ENCODE measurements around the gene ITPK1. TPM values are rescaled to one million over a fixed set of nuclear protein-coding genes. Genes with fewer than 3 reads are reported as not detected.

The ITPK1 gene
- total RNA-seq, 1 experiment from 2014 or later: 60.1 TPM

GRCh38 chr14:92939699-92940098, 176.0 kb downstream of the ITPK1 start:
- no TSS peak for BruUV-seq (replicated peaks)
- no peaks in the 10 kb centered on the region for H3K27me3 Mint-ChIP-seq (ENCODE audit: insufficient read depth, unreplicated experiment)
- intact Hi-C loops (cut with micrococcal nuclease; ENCODE audit: unreplicated experiment): no loop called here

DNA sequence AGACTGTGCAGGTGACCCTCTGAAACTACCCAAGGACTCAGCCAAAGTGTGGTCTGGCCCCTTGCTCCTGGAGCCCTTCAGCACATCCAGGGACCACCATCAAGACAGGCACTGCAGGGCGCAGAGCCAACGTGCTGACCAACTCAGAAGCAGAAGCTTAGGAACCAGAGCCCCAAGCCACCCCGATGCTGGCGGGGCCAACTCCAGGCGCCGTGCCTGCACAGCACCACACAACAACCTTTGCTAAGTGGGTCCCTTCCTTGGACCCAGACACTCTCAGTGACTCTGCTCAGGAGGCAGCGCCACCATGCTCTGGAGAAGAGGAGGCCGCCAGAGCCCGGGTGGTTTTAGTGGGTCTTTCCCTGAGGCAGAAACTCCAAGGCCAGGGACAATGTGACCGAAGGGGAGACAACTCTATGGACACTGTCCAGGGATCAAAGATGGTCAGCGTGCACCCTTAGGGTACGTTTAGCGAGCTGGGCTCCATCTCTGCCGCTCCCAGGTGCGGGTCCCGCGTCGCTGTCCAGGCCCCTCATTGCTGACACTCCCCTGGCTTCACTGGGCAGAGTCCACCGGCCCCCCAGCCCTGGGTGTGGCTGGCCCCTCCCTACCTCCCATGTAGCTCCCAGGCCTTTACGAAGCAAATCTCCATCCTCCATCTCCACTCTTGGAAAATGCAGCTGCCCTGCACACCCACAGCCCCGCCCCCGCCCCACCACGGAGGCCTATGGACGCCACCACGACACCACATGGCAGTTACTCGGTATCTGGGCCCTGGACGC, 176.6 kb downstream of the ITPK1 start:
- Histone ChIP-seq H3K4me3 (ENCODE audit: low read depth, low read length) (no peak overlapping the region), H3K9me3 (no peaks in the 10 kb centered on the region), H3K4me1 (no peaks in the 10 kb centered on the region), H3K36me3 (ENCODE audit: control insufficient read depth, insufficient read depth, low read length) (no peaks in the 10 kb centered on the region), H3K27me3 (replicated peaks; ENCODE audit: control insufficient read depth, insufficient read depth, low read length) (no peaks in the 10 kb centered on the region)
- Mint-ChIP-seq H3K4me3 (ENCODE audit: unreplicated experiment) (no peak overlapping the region), H3K36me3 (ENCODE audit: insufficient read depth, unreplicated experiment) (peaks cover 9% of the 10 kb centered on the region), H3K4me1 (ENCODE audit: low read depth, unreplicated experiment) (no peaks in the 10 kb centered on the region), H3K9me3 (ENCODE audit: unreplicated experiment) (no peaks in the 10 kb centered on the region), H3K27ac (ENCODE audit: unreplicated experiment) (no peak overlapping the region), H3K27me3 (ENCODE audit: insufficient read depth, unreplicated experiment) (no peaks in the 10 kb centered on the region)
- ChIA-PET CTCF (interaction anchor here (0.7 kb wide), 1 partner anchor 112 kb away, joined by 6 read pairs; no protein-coding TSS in a partner anchor), POLR2A (no interaction called here)
- intact Hi-C loops (cut with micrococcal nuclease; ENCODE audit: unreplicated experiment): no loop called here
- TF ChIP-seq, protein P1, sequence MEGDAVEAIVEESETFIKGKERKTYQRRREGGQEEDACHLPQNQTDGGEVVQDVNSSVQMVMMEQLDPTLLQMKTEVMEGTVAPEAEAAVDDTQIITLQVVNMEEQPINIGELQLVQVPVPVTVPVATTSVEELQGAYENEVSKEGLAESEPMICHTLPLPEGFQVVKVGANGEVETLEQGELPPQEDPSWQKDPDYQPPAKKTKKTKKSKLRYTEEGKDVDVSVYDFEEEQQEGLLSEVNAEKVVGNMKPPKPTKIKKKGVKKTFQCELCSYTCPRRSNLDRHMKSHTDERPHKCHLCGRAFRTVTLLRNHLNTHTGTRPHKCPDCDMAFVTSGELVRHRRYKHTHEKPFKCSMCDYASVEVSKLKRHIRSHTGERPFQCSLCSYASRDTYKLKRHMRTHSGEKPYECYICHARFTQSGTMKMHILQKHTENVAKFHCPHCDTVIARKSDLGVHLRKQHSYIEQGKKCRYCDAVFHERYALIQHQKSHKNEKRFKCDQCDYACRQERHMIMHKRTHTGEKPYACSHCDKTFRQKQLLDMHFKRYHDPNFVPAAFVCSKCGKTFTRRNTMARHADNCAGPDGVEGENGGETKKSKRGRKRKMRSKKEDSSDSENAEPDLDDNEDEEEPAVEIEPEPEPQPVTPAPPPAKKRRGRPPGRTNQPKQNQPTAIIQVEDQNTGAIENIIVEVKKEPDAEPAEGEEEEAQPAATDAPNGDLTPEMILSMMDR (IDR thresholded peaks at IDR 0.05; ENCODE audit: insufficient read depth in 1 of 2, low read depth in 1 of 2, low read length in 1 of 2, severe bottlenecking in 1 of 2, unreplicated experiment in 1 of 2): no peak
- no peak for DNase-seq
- BruUV-seq (replicated peaks): no TSS peak

More at GRCh38 chr14:92939699-92940098, 176.0 kb downstream of the ITPK1 start:
- TF ChIP-seq, protein P1 (IDR thresholded peaks at IDR 0.05; ENCODE audit: insufficient read depth in 1 of 2, low read depth in 1 of 2, low read length in 1 of 2, severe bottlenecking in 1 of 2, unreplicated experiment in 1 of 2): no peak
- Mint-ChIP-seq H3K4me1 (ENCODE audit: low read depth, unreplicated experiment) (no peaks in the 10 kb centered on the region), H3K4me3 (ENCODE audit: unreplicated experiment) (no peak overlapping the region), H3K9me3 (ENCODE audit: unreplicated experiment) (no peaks in the 10 kb centered on the region), H3K36me3 (ENCODE audit: insufficient read depth, unreplicated experiment) (peaks cover 8% of the 10 kb centered on the region), H3K27ac (ENCODE audit: unreplicated experiment) (no peak overlapping the region)
- no peaks in the 10 kb centered on the region for H3K36me3 ChIP-seq (ENCODE audit: control insufficient read depth, insufficient read depth, low read length)
- no peaks in the 10 kb centered on the region for H3K9me3 ChIP-seq
- CTCF ChIA-PET: interaction anchor here (0.7 kb wide), 1 partner anchor 113 kb away, joined by 6 read pairs; no protein-coding TSS in a partner anchor
- POLR2A ChIA-PET: no interaction called here
- DNase-seq: no peak
- H3K27me3 ChIP-seq (replicated peaks; ENCODE audit: control insufficient read depth, insufficient read depth, low read length): no peaks in the 10 kb centered on the region
- H3K4me3 ChIP-seq (ENCODE audit: low read depth, low read length): no peak overlapping the region
- H3K4me1 ChIP-seq: no peaks in the 10 kb centered on the region

DNA sequence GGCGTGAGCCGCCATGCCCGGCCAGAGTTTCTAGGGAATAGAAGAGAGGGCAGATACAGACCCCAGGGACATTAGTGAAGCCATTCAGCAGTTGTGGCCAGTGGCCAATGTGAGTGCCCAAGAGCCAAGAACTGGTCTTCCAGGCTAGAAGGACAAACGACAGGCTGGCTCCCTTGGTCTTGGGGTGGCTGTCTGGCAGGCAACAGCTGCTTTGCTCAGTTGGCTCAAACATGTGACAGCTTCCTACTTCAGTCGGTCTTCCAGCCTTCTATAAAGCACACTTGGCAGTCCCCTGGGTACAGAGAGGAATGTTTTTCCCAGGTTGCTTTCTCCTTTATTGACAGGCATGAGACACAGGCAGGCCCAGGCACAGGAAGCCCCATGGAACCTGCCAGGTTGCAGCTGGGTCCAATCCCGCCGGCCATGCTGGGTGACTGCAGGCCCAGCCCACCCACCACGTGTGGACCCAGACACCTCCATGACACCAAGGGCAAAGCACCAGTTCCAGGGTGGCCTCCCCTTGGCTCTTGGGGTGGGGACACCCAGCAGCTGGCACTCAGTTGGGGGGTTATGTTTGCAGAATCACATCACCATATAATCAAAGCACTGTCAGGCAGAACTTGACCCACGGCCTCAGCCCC, 177.4 kb downstream of the ITPK1 start:
- DNase-seq: no peak
- H3K4me1 Mint-ChIP-seq (ENCODE audit: low read depth, unreplicated experiment): no peaks in the 10 kb centered on the region
- POLR2A ChIA-PET: no interaction called here
- no peaks in the 10 kb centered on the region for H3K27me3 Mint-ChIP-seq (ENCODE audit: insufficient read depth, unreplicated experiment)
- Histone ChIP-seq H3K27me3 (replicated peaks; ENCODE audit: control insufficient read depth, insufficient read depth, low read length) (no peaks in the 10 kb centered on the region), H3K4me3 (ENCODE audit: low read depth, low read length) (no peak overlapping the region), H3K9me3 (no peaks in the 10 kb centered on the region), H3K4me1 (no peaks in the 10 kb centered on the region), H3K36me3 (ENCODE audit: control insufficient read depth, insufficient read depth, low read length) (no peaks in the 10 kb centered on the region)
- CTCF ChIA-PET: interaction anchor here (0.8 kb wide), 1 partner anchor 57 kb away, joined by 3 read pairs; no protein-coding TSS in a partner anchor
- no peaks in the 10 kb centered on the region for H3K9me3 Mint-ChIP-seq (ENCODE audit: unreplicated experiment)
- no peak overlapping the region for H3K27ac Mint-ChIP-seq (ENCODE audit: unreplicated experiment)
- intact Hi-C loops (cut with micrococcal nuclease; ENCODE audit: unreplicated experiment): no loop called here
- no peak overlapping the region for H3K4me3 Mint-ChIP-seq (ENCODE audit: unreplicated experiment)
- BruUV-seq (replicated peaks): no TSS peak
- H3K36me3 Mint-ChIP-seq (ENCODE audit: insufficient read depth, unreplicated experiment): peaks cover 9% of the 10 kb centered on the region
- TF ChIP-seq, protein P1 (IDR thresholded peaks at IDR 0.05; ENCODE audit: insufficient read depth in 1 of 2, low read depth in 1 of 2, low read length in 1 of 2, severe bottlenecking in 1 of 2, unreplicated experiment in 1 of 2): no peak
